Measurements from ENCODE around the gene TDRD9. TPM values are rescaled to one million over a fixed set of nuclear protein-coding genes. Genes with fewer than 3 reads are reported as not detected.

The TDRD9 gene
- total and polyA plus RNA-seq, 2 experiments from 2014 or later, result 0.73 to 1.3 TPM

GRCh38 chr14:104039214-104039613, 111.0 kb downstream of the TDRD9 start:
- H3K27ac ChIP-seq, result no peak overlapping the region
- TF ChIP-seq EZH2 (IDR thresholded peaks at IDR 0.05; ENCODE audit: borderline replicate concordance) (no peak), EZH2phosphoT487 (IDR thresholded peaks at IDR 0.05; ENCODE audit: low read depth, severe bottlenecking, unreplicated experiment) (no peak), CTCF (IDR thresholded peaks at IDR 0.05; ENCODE audit: poor library complexity) (no peak)
- H3K9me3 ChIP-seq (ENCODE audit: low read depth), result no peaks in the 10 kb centered on the region
- no peak for DNase-seq (ENCODE audit: low spot score)
- 77% methylated on average over 5 of the region's 5 CpGs for WGBS (ENCODE audit: low lambda C conversion rate, missing lambda C conversion rate)
- no peaks in the 10 kb centered on the region for H3K9me2 ChIP-seq (replicated peaks; ENCODE audit: insufficient read depth)
- H3K36me3 ChIP-seq (replicated peaks; ENCODE audit: insufficient read depth, low read depth), result no peaks in the 10 kb centered on the region
- no peak overlapping the region for H3K4me2 ChIP-seq
- no peaks in the 10 kb centered on the region for H3K27me3 ChIP-seq
- H3K79me2 ChIP-seq, result no peaks in the 10 kb centered on the region
- H2AFZ ChIP-seq, result no peak overlapping the region
- H3K4me3 ChIP-seq, result no peak overlapping the region
- no peaks in the 10 kb centered on the region for H3K4me1 ChIP-seq (ENCODE audit: insufficient read depth)
- H4K20me1 ChIP-seq (ENCODE audit: insufficient read depth, poor library complexity, severe bottlenecking), result no peaks in the 10 kb centered on the region

GRCh38 chr14:104040539-104040938, 112.3 kb downstream of the TDRD9 start:
- H2AFZ ChIP-seq, result no peak overlapping the region
- H3K9me3 ChIP-seq (ENCODE audit: low read depth), result no peaks in the 10 kb centered on the region
- DNase-seq (ENCODE audit: low spot score), result no peak
- H3K36me3 ChIP-seq (replicated peaks; ENCODE audit: insufficient read depth, low read depth), result no peaks in the 10 kb centered on the region
- H4K20me1 ChIP-seq (ENCODE audit: insufficient read depth, poor library complexity, severe bottlenecking), result no peaks in the 10 kb centered on the region
- H3K27ac ChIP-seq, result no peak overlapping the region
- H3K4me3 ChIP-seq, result no peak overlapping the region
- no peak for TF ChIP-seq EZH2phosphoT487 (IDR thresholded peaks at IDR 0.05; ENCODE audit: low read depth, severe bottlenecking, unreplicated experiment)
- no peak for TF ChIP-seq EZH2 (IDR thresholded peaks at IDR 0.05; ENCODE audit: borderline replicate concordance)
- no peak for TF ChIP-seq CTCF (IDR thresholded peaks at IDR 0.05; ENCODE audit: poor library complexity)
- no peaks in the 10 kb centered on the region for H3K79me2 ChIP-seq
- H3K9me2 ChIP-seq (replicated peaks; ENCODE audit: insufficient read depth), result no peaks in the 10 kb centered on the region
- no peak overlapping the region for H3K4me2 ChIP-seq
- no peaks in the 10 kb centered on the region for H3K27me3 ChIP-seq
- WGBS (ENCODE audit: low lambda C conversion rate, missing lambda C conversion rate), result 73% methylated on average over 5 of the region's 5 CpGs
- no peaks in the 10 kb centered on the region for H3K4me1 ChIP-seq (ENCODE audit: insufficient read depth)

- H3K9me2 ChIP-seq (replicated peaks; ENCODE audit: insufficient read depth), result no peaks in the 10 kb centered on the region
- H2AFZ ChIP-seq, result no peak overlapping the region
- no peak overlapping the region for H3K4me3 ChIP-seq
- H4K20me1 ChIP-seq (ENCODE audit: insufficient read depth, poor library complexity, severe bottlenecking), result no peaks in the 10 kb centered on the region
- H3K27ac ChIP-seq, result no peak overlapping the region
- H3K27me3 ChIP-seq, result no peaks in the 10 kb centered on the region
- WGBS (ENCODE audit: low lambda C conversion rate, missing lambda C conversion rate), result 88% methylated on average over 6 of the region's 6 CpGs
- H3K36me3 ChIP-seq (replicated peaks; ENCODE audit: insufficient read depth, low read depth), result no peaks in the 10 kb centered on the region
- H3K9me3 ChIP-seq (ENCODE audit: low read depth), result no peaks in the 10 kb centered on the region
- no peaks in the 10 kb centered on the region for H3K4me1 ChIP-seq (ENCODE audit: insufficient read depth)
- H3K4me2 ChIP-seq, result no peak overlapping the region
- H3K79me2 ChIP-seq, result no peaks in the 10 kb centered on the region
- TF ChIP-seq CTCF (IDR thresholded peaks at IDR 0.05; ENCODE audit: poor library complexity) (no peak), EZH2phosphoT487 (IDR thresholded peaks at IDR 0.05; ENCODE audit: low read depth, severe bottlenecking, unreplicated experiment) (no peak), EZH2 (IDR thresholded peaks at IDR 0.05; ENCODE audit: borderline replicate concordance) (no peak)
- DNase-seq (ENCODE audit: low spot score), result no peak
These were observed 113.3 kb downstream of the TDRD9 start for GRCh38 chr14:104041430-104042104.

Measured in hepatocyte (in vitro differentiated cells).